ENCODE results near the gene CLMN. TPM values are rescaled to one million over a fixed set of nuclear protein-coding genes. Genes with fewer than 3 reads are reported as not detected.

Gene CLMN
- total and polyA plus RNA-seq, 10 of the 15 experiments (the other 5 are each of a cell fraction or from before 2014, with no cell fraction given): 7.8 to 49.3 (median 18.5) TPM

- Histone ChIP-seq H3K36me3 (ENCODE audit: control insufficient read depth in 2 of 2, insufficient read depth in 2 of 2, low read length in 1 of 2) (peaks cover 0 to 2% of the 10 kb centered on the region in 2 experiments; a peak in 2 of 4 replicates), H3K4me1 (ENCODE audit: control insufficient read depth, insufficient read depth, low read length) (peaks cover 17% of the 10 kb centered on the region), H3K79me2 (ENCODE audit: control insufficient read depth, insufficient read depth, low read length) (peaks cover 95% of the 10 kb centered on the region), H3K27me3 (replicated peaks in 1 of 2; ENCODE audit: control insufficient read depth in 2 of 2, insufficient read depth in 2 of 2, low read length in 1 of 2) (no peaks in the 10 kb centered on the region), H3K9me3 (replicated peaks; ENCODE audit: control insufficient read depth, insufficient read depth, low read length) (peaks cover 11% of the 10 kb centered on the region), H2AFZ (ENCODE audit: control insufficient read depth, low read depth, low read length) (no peak overlapping the region), H3K4me2 (ENCODE audit: control insufficient read depth, insufficient read depth) (no peak overlapping the region), H4K20me1 (ENCODE audit: control insufficient read depth, insufficient read depth) (no peaks in the 10 kb centered on the region), H3K27ac (ENCODE audit: control insufficient read depth, insufficient read depth) (no peak overlapping the region), H3K4me3 (no peak overlapping the region), H3K9ac (ENCODE audit: control insufficient read depth, insufficient read depth, low read length) (no peak overlapping the region)
- intact Hi-C loops (cut with micrococcal nuclease; ENCODE audit: unreplicated experiment) (no loop called here), in situ Hi-C loops (cut with MboI) (no loop called here)
- DNase-seq (ENCODE audit: low read depth, low spot score): no peak
- BruUV-seq (replicated peaks): no TSS peak
- RAD21 ChIA-PET (ENCODE audit: unreplicated experiment): interaction anchor here (0.8 to 0.9 kb wide), 3 partner anchors 10 to 383 kb away, joined by 3 read pairs; no protein-coding TSS in a partner anchor
- no peak for FAIRE-seq
- no peak for TF ChIP-seq EGR1 (IDR thresholded peaks at IDR 0.05; ENCODE audit: borderline replicate concordance in 1 of 2, low read depth in 2 of 2, low read length in 2 of 2)
- TF ChIP-seq RELA (IDR thresholded peaks at IDR 0.05; ENCODE audit: borderline replicate concordance, partially characterized antibody): no peak
- 0 out of 4 replicates have a peak, but pooled peaks of 1 of the 2 experiments have one; percentile 7 for TF ChIP-seq IKZF2 (IDR thresholded peaks at IDR 0.05)
- TF ChIP-seq, protein P1, sequence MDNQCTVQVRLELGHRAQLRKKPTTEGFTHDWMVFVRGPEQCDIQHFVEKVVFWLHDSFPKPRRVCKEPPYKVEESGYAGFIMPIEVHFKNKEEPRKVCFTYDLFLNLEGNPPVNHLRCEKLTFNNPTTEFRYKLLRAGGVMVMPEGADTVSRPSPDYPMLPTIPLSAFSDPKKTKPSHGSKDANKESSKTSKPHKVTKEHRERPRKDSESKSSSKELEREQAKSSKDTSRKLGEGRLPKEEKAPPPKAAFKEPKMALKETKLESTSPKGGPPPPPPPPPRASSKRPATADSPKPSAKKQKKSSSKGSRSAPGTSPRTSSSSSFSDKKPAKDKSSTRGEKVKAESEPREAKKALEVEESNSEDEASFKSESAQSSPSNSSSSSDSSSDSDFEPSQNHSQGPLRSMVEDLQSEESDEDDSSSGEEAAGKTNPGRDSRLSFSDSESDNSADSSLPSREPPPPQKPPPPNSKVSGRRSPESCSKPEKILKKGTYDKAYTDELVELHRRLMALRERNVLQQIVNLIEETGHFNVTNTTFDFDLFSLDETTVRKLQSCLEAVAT (IDR thresholded peaks at IDR 0.05): 0 out of 2 replicates have a peak, but pooled peaks have one; percentile 37
- no peak for TF ChIP-seq SP1 (IDR thresholded peaks at IDR 0.05; ENCODE audit: low read depth, low read length)
- no peak for TF ChIP-seq ZBTB33 (IDR thresholded peaks at IDR 0.05)
- 0 out of 2 replicates have a peak, but pooled peaks have one; percentile 8 for TF ChIP-seq RUNX3 (IDR thresholded peaks at IDR 0.05; ENCODE audit: low read length)
- TF ChIP-seq MEF2B (IDR thresholded peaks at IDR 0.05; ENCODE audit: partially characterized antibody, poor library complexity, severe bottlenecking): peak; percentile 86
- TF ChIP-seq SIN3A (IDR thresholded peaks at IDR 0.05; ENCODE audit: low read depth, low read length): no peak
- TF ChIP-seq NFYB (IDR thresholded peaks at IDR 0.05; ENCODE audit: insufficient read depth, low read depth, low read length): peak; percentile 64
- no peak for TF ChIP-seq HCFC1 (IDR thresholded peaks at IDR 0.05; ENCODE audit: low read length)
- TF ChIP-seq ETV6 (conservative IDR thresholded peaks at IDR 0.05 in 1 of 2, IDR thresholded peaks at IDR 0.05 in 1 of 2; ENCODE audit: borderline replicate concordance in 1 of 2, low read depth in 1 of 2): no peak
- TF ChIP-seq JUND (IDR thresholded peaks at IDR 0.05; ENCODE audit: low read depth, low read length): no peak
- POLR2A ChIA-PET: no interaction called here
- 52% methylated on average over 7 of the region's 7 CpGs for WGBS (ENCODE audit: insufficient coverage, insufficient replicate concordance, low lambda C conversion rate, missing lambda C conversion rate)
- ATAC-seq: no peak
- CTCF ChIA-PET: no interaction called here
- SMC1A ChIA-PET (ENCODE audit: uncharacterized antibody, unreplicated experiment): interaction anchor here (0.8 to 1.9 kb wide), 3 partner anchors 8 to 12 kb away, joined by 4 to 6 read pairs (median 5); no protein-coding TSS in a partner anchor
Measured at GRCh38 chr14:95147597-95147996, 172.1 kb downstream of the CLMN start.

Data from GM12878 (cell line).